Measurements from ENCODE around the gene BET1L. TPM values are rescaled to one million over a fixed set of nuclear protein-coding genes. Genes with fewer than 3 reads are reported as not detected.
"Not testable (repeated sequence)": the region's sequence is repeated elsewhere in the genome, so short reads cannot be mapped to it uniquely, and the experiment has no call there.

BET1L gene, protein sequence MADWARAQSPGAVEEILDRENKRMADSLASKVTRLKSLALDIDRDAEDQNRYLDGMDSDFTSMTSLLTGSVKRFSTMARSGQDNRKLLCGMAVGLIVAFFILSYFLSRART
- 28.3 TPM for polyA plus RNA-seq (2012; ENCODE audit: insufficient read depth, insufficient read length)

GRCh38 chr11:207208-207862, at the start of gene BET1L, which contains the start of gene RIC8A:
BET1L (minus strand) TSS chr11:207399; CDS start chr11:207321, 78 bp downstream.
RIC8A (plus strand) TSS chr11:207708; CDS start chr11:208855, 1,147 bp downstream.
- peak; percentile 99 for DNase-seq (ENCODE audit: low read depth, low spot score)
- H3K4me3 ChIP-seq (ENCODE audit: low read length) = peak within 1 kb of the TSS; percentile 99

DNA sequence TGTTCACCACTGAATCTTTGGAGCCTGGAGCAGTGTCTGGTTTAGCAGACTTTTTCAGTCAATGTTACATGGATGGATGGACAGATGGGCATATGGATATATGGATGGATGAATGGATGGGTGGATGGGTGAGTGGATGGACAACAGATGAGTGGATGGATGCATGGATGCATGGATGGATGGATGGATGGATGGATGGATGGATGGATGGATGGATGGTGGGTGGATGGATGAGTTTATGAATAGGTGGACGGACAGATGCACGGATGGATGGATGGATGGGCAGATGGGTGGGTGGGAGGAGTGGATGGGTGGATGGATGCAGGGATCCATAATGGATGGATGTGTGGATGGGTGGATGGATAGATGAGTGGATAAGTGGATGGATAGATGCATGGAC, 48.6 kb upstream of the BET1L start:
- no peak for DNase-seq (ENCODE audit: low read depth, low spot score)
- no peak overlapping the region for H3K4me3 ChIP-seq (ENCODE audit: low read length)

DNA sequence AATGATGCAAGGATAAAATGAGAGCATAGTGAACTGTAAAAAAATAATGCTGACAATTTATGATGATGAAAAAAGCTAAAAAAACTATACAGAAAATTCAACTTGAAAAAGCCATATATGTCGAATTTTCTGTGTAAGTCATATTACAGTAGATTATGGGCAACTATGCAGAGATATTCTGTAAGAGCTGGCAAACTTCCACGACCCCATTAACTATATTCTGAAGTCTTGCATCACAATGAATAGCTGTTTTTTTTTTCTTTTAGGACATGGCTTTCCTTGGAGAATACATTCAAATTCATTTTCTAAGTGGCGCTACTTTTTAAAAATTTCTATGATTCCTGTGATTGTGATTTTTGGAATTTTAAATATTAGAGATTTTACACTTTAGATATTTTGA, 48.0 kb upstream of the BET1L start:
- H3K4me3 ChIP-seq (ENCODE audit: low read length) = no peak overlapping the region
- no peak for DNase-seq (ENCODE audit: low read depth, low spot score)

- no peak overlapping the region for H3K4me3 ChIP-seq (ENCODE audit: low read length)
- no peak for DNase-seq (ENCODE audit: low read depth, low spot score)
Observed at GRCh38 chr11:253886-254270, 46.7 kb upstream of the BET1L start.

- H3K4me3 ChIP-seq (ENCODE audit: low read length) = no peak overlapping the region
- DNase-seq (ENCODE audit: low read depth, low spot score) = no peak
Observed at GRCh38 chr11:253160-253885, 46.1 kb upstream of the BET1L start.

- no peak overlapping the region for H3K4me3 ChIP-seq (ENCODE audit: low read length)
- DNase-seq (ENCODE audit: low read depth, low spot score) = no peak
Observed at GRCh38 chr11:252666-253065, 45.5 kb upstream of the BET1L start.

- H3K4me3 ChIP-seq (ENCODE audit: low read length) = no peak overlapping the region
- DNase-seq (ENCODE audit: low read depth, low spot score) = no peak
Observed at GRCh38 chr11:251550-251949, 44.4 kb upstream of the BET1L start.

- no peak overlapping the region for H3K4me3 ChIP-seq (ENCODE audit: low read length)
- peak; percentile 35 for DNase-seq (ENCODE audit: low read depth, low spot score)
Observed at GRCh38 chr11:250740-251299, 43.6 kb upstream of the BET1L start.

GRCh38 chr11:250274-250673, 43.1 kb upstream of the BET1L start:
- H3K4me3 ChIP-seq (ENCODE audit: low read length) = no peak overlapping the region
- no peak for DNase-seq (ENCODE audit: low read depth, low spot score)

DNA sequence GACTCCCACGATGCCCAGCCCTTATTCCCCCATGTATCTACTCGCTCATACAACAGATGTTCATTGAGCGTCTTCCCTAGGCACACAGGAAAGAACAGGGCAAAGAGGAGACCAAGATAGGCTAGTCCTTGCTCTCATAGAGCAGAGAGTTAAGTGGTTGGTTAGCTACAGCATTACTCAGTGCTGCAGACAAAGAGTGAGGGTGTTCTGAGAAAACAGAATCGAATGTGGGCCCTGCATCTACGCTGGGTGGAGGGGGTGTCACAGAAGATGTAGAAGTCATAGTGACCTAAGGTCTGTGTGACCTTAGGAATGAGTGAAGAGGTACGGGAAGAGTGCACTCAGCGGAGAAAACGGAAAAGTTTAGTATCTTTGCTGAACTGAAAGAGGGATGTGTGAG, 41.9 kb upstream of the BET1L start:
- H3K4me3 ChIP-seq (ENCODE audit: low read length) = no peak overlapping the region
- no peak for DNase-seq (ENCODE audit: low read depth, low spot score)

DNA sequence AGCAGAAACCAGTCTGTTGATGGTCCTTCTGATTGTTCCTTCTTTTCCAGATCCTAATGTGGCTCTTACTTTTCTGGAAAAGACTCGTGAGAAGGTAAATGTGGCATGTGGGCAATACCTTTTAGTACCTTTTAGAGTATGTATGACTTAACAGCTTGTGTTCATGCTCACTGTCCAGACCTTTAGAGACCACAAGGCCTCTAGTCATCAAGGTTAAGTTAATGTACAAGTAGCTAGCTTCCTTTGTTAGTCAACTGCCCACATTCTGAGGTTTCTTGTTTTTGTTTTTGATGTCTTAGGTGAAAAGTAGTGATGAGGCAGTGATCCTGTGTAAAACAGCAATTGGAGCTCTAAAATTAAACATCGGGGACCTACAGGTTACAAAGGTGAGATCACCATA, 37.2 kb upstream of the BET1L start:
- no peak overlapping the region for H3K4me3 ChIP-seq (ENCODE audit: low read length)
- DNase-seq (ENCODE audit: low read depth, low spot score) = no peak

DNA sequence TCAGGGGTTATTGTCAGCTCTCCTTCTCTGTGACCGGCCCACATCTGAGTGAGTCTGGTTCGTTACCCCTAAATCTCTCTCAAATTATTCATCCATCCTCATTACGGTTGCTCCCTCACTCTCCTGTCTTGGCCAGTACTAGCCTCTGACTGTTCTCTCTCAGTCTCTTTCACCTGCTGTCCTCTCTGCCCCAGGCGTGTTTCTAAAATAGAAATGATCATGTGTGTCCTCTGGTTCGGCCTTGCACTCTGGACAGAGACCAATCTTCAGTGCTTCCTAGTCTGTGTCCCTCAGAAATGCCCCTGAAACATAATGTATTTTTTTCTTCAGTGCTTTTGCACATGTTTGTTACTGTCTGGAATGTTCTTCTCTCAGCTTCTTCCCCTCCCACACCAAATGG, 34.4 kb upstream of the BET1L start:
- DNase-seq (ENCODE audit: low read depth, low spot score) = no peak
- H3K4me3 ChIP-seq (ENCODE audit: low read length) = no peak overlapping the region

DNA sequence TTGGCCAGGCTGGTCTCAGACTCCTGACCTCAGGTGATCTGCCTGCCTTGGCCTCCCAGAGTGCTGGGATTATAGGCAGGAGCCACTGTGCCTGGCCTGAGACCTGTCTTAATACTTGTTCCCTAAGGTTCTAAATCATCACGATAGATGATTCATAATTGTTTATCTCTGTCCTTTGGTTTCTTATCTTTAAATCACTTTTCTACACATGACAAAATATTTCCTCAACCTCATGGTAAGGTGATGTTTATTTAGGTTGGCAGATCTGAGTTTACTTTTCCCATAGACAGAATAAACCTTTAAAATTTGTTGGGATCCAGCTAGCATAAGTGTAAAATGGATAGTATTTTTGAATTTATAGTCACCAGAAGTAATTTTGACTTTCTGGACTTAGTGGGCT, 33.1 kb upstream of the BET1L start:
- DNase-seq (ENCODE audit: low read depth, low spot score) = no peak
- no peak overlapping the region for H3K4me3 ChIP-seq (ENCODE audit: low read length)

DNA sequence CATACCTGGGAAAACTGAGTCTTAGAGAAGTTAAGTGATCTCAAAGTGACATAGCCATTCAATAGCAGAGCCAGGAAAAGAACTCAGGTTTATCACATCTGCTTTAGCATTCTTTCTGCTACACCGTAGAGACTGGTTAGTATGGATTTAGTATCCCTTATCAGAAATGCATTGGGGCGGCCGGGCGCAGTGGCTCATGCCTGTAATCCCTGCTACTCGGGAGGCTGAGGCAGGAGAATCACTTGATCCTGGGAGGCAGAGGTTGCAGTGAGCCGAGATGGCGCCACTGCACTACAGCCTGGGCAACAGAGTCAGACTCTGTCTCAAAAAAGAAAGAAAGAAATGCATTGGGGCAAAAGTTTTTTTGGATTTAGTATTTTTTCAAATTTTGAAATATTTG, 31.1 kb upstream of the BET1L start:
- peak overlapping the region; percentile 73 for H3K4me3 ChIP-seq (ENCODE audit: low read length)
- not testable (repeated sequence) for DNase-seq (ENCODE audit: low read depth, low spot score)

DNA sequence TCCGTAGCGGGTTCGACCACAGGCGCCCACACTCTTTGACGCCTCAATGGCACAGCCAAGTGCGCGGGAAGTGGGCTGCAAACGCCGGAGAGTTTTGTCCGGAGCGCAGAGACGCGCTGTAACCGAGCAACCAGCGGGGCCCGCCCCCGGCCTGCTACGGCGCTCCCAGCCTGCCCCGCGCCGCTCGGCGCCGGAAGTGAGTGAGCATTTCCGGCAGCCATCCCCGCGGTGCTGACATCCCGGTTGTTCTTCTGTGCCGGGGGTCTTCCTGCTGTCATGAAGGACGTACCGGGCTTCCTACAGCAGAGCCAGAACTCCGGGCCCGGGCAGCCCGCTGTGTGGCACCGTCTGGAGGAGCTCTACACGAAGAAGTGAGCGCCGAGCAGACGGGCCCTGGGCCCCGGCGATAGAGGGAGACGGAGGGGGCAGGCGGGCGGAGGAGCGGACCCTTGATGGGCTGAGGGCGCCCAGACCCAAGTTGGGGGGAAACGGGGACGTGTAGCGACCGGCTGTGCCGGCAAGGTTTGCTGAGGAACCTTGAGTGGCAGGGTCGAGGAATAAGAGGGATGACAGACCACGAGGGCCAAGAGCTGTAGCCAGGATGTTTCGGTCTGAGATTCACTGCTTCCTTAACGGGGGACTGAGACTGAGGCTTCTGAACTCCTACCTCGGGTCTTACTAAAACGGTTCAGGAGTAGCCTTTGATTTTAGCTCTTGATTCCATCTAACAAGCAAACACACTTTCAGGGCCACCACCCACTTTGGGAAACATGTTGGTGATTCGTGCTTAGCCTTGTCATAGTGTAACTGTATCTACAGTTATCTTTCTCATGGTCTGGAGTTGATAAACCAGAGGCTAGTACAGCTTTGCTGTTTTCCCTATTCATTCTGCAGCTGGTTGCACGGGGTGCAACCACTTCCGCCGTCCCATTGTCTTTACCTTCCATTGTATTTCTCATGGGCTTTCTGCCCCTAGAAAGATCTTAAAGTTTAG, 29.9 kb upstream of the BET1L start, which contains the start of gene PSMD13:
Gene PSMD13 (plus strand): TSS at position 203 of the 994 bp plus-strand sequence. CDS start 74 bp downstream, at position 277.
- peak within 1 kb of the TSS; percentile 84 for H3K4me3 ChIP-seq (ENCODE audit: low read length)
- DNase-seq (ENCODE audit: low read depth, low spot score) = peak; percentile 76

- peak within 1 kb of the TSS; percentile 84 for H3K4me3 ChIP-seq (ENCODE audit: low read length)
- DNase-seq (ENCODE audit: low read depth, low spot score) = peak; percentile 74
Observed at GRCh38 chr11:235997-236773, 29.0 kb upstream of the BET1L start, which contains the start of gene SIRT3. SIRT3 (minus strand) TSS chr11:236342; CDS start chr11:236328, 14 bp downstream.

GRCh38 chr11:235609-235996, 28.4 kb upstream of the BET1L start:
- H3K4me3 ChIP-seq (ENCODE audit: low read length) = peak overlapping the region; percentile 84
- DNase-seq (ENCODE audit: low read depth, low spot score) = no peak

DNA sequence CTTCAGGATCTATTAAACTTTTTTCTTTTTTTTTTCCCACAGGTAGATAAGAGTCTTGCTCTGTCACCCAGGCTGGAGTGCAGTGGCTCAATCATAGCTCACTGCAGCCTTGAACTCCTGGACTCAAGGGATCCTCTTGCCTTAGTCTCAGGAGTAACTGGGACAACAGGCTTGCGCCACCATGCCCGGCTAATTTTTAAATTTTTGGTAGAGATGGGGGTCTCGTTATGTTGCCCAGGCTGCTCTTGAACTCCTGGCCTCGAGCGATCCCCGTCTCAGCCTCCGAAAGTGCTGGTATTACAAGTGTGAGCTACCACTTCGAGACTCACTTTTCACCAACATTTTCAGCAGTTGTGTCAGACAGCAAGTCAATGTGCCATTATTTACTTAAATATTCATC, 28.0 kb upstream of the BET1L start:
- DNase-seq (ENCODE audit: low read depth, low spot score) = no peak
- H3K4me3 ChIP-seq (ENCODE audit: low read length) = peak overlapping the region; percentile 84
